ENCODE results near the gene CACNA1C.

GRCh38 chr12:2638273-2639019, 585.7 kb downstream of the CACNA1C start:
- no peak for TF ChIP-seq MYC (IDR thresholded peaks at IDR 0.05; ENCODE audit: low read depth, low read length)
- TF ChIP-seq CTCF (IDR thresholded peaks at IDR 0.05; ENCODE audit: low read depth, low read length): no peak
